Breast epithelium (tissue), 3 donors: ENCODE measurements around the gene CDH24. TPM values are rescaled to one million over a fixed set of nuclear protein-coding genes. Genes with fewer than 3 reads are reported as not detected.

Experiments used
- total RNA-seq, 3 donors: library from RNA; depleted of rRNA; stranded (reverse); fragments of >200 nt; gene quantifications; one replicate each; pipeline ENCODE4 v1.1.0, GENCODE V29; 2016

The CDH24 gene
- total RNA-seq, 3 donors from 2014 or later: 2.2 to 5.2 (median 3.2) TPM

Other genes with a start within 250 kb of the CDH24 start
- 10 to 100 TPM; 17.4 to 46.4 (median 27.2) TPM for gene SLC7A7, start 242.1 kb downstream of the CDH24 start, total RNA-seq
- gene MRPL52, start 227.6 kb downstream of the CDH24 start, total RNA-seq: 10 to 100 TPM; 22.7 to 39.4 (median 34.7) TPM
- gene MMP14, start 220.9 kb downstream of the CDH24 start, total RNA-seq: 100 to 1,000 TPM in 2 of 3 donors, 10 to 100 TPM in 1; 84.4 to 361 (median 136) TPM
- gene LRP10, start 185.8 kb downstream of the CDH24 start, total RNA-seq: 10 to 100 TPM; 70.1 to 97.5 (median 82.3) TPM
- 1 to 10 TPM in 2 of 3 donors, under 1 TPM in 1; 0.96 to 1.3 (median 1.2) TPM for gene REM2, start 174.3 kb downstream of the CDH24 start, total RNA-seq
- gene RBM23, start 138.4 kb downstream of the CDH24 start, total RNA-seq: 100 to 1,000 TPM in 2 of 3 donors, 10 to 100 TPM in 1; 85.5 to 194 (median 174) TPM
- 10 to 100 TPM; 48.6 to 80.6 (median 71.4) TPM for gene PRMT5, start 128.1 kb downstream of the CDH24 start, total RNA-seq
- 10 to 100 TPM; 67.3 to 86.5 (median 68.3) TPM for gene HAUS4, start 100.4 kb downstream of the CDH24 start, total RNA-seq
- gene AJUBA, start 75.0 kb downstream of the CDH24 start, total RNA-seq: 10 to 100 TPM in 2 of 3 donors, 1 to 10 TPM in 1; 3.2 to 24.0 (median 18.7) TPM
- 10 to 100 TPM; 10.8 to 24.1 (median 19.4) TPM for gene C14orf93, start 47.4 kb downstream of the CDH24 start, total RNA-seq
- 100 to 1,000 TPM; 120 to 144 (median 129) TPM for gene PSMB5, start 22.6 kb downstream of the CDH24 start, total RNA-seq
- not detected for gene PSMB11, start 15.3 kb downstream of the CDH24 start, total RNA-seq
- 100 to 1,000 TPM; 106 to 151 (median 145) TPM for gene ACIN1, start 37.6 kb upstream of the CDH24 start, total RNA-seq
- 10 to 100 TPM; 29.6 to 34.4 (median 32.8) TPM for gene C14orf119, start 38.0 kb upstream of the CDH24 start, total RNA-seq
- not detected for gene CIROP, start 47.5 kb upstream of the CDH24 start, total RNA-seq
- gene CEBPE, start 61.7 kb upstream of the CDH24 start, total RNA-seq: under 1 TPM in 1 of 3 donors, not detected in 2; 0.32 TPM
- 10 to 100 TPM; 46.8 to 98.9 (median 61.9) TPM for gene SLC7A8, start 126.1 kb upstream of the CDH24 start, total RNA-seq
- not detected for gene RNF212B, start 180.4 kb upstream of the CDH24 start, total RNA-seq
- gene HOMEZ, start 228.6 kb upstream of the CDH24 start, total RNA-seq: 10 to 100 TPM; 10.8 to 15.4 (median 12.0) TPM
- gene PPP1R3E, start 245.3 kb upstream of the CDH24 start, total RNA-seq: 10 to 100 TPM in 1 of 3 donors, 1 to 10 TPM in 2; 8.2 to 11.6 (median 9.4) TPM
- 10 to 100 TPM; 28.8 to 55.5 (median 48.2) TPM for gene BCL2L2, start 249.3 kb upstream of the CDH24 start, total RNA-seq